ENCODE results near the gene SPNS3. TPM values are rescaled to one million over a fixed set of nuclear protein-coding genes. Genes with fewer than 3 reads are reported as not detected.

SPNS3 gene
- total RNA-seq, 1 experiment from 2014 or later = 0.37 TPM

- ChIA-PET POLR2A (interaction anchor here (0.7 kb wide), 1 partner anchor 97 kb away, joined by 3 read pairs; no protein-coding TSS in a partner anchor), CTCF (no interaction called here), RAD21 (ENCODE audit: low non-redundant PET in 1 of 2, low total read pairs in 2 of 2, uncharacterized antibody in 2 of 2, unreplicated experiment in 2 of 2) (no interaction called here)
- BruUV-seq (replicated peaks) = no TSS peak
- Histone ChIP-seq H3K9me3 (ENCODE audit: control insufficient read depth in 1 of 2, insufficient read depth in 1 of 2, low read depth in 1 of 2, low read length in 2 of 2) (no peaks in the 10 kb centered on the region), H3K4me1 (ENCODE audit: control insufficient read depth in 1 of 2, insufficient read depth in 2 of 2, low read length in 2 of 2) (0 out of 4 replicates have a peak, but pooled peaks cover 0 to 5% of the 10 kb centered on the region in 2 experiments), H4K20me1 (ENCODE audit: insufficient read depth) (no peaks in the 10 kb centered on the region), H3K79me2 (ENCODE audit: insufficient read depth, low read length) (no peaks in the 10 kb centered on the region), H3K9ac (ENCODE audit: low read length) (no peak overlapping the region), H2AFZ (ENCODE audit: low read depth, low read length, poor library complexity, severe bottlenecking) (no peak overlapping the region), H3K36me3 (ENCODE audit: control insufficient read depth in 1 of 2, insufficient read depth in 2 of 2, low read length in 2 of 2) (no peaks in the 10 kb centered on the region), H3K9me2 (ENCODE audit: insufficient read depth) (no peaks in the 10 kb centered on the region), H3K4me2 (ENCODE audit: low read length) (no peak overlapping the region), H3K27me3 (ENCODE audit: insufficient read depth, low read length) (no peaks in the 10 kb centered on the region), H3K27ac (ENCODE audit: low read depth, low read length) (no peak overlapping the region), H3K4me3 (replicated peaks in 1 of 2; ENCODE audit: low read depth in 1 of 2, low read length in 2 of 2) (no peak overlapping the region)
- intact Hi-C loops (cut with micrococcal nuclease) = no loop called here
- TF ChIP-seq CEBPB (IDR thresholded peaks at IDR 0.05; ENCODE audit: low read depth) (no peak), TCF7L2 (IDR thresholded peaks at IDR 0.05; ENCODE audit: borderline replicate concordance, extremely low read depth, insufficient read depth, insufficient read length) (no peak), POLR2AphosphoS5 (IDR thresholded peaks at IDR 0.05; ENCODE audit: low read depth, low read length) (no peak), ZFX (IDR thresholded peaks at IDR 0.05) (no peak), FOSL1 (IDR thresholded peaks at IDR 0.05; ENCODE audit: low read depth) (no peak), CBX3 (IDR thresholded peaks at IDR 0.05; ENCODE audit: low read depth) (no peak), RAD21 (IDR thresholded peaks at IDR 0.05; ENCODE audit: low read depth) (no peak), ZNF274 (IDR thresholded peaks at IDR 0.05; ENCODE audit: low read depth, low read length) (no peak), EGR1 (IDR thresholded peaks at IDR 0.05; ENCODE audit: low read depth) (no peak), SP1 (IDR thresholded peaks at IDR 0.05; ENCODE audit: low read depth) (no peak), EZH2phosphoT487 (IDR thresholded peaks at IDR 0.05; ENCODE audit: borderline replicate concordance) (no peak), EZH2 (IDR thresholded peaks at IDR 0.05) (no peak), POLR2A (IDR thresholded peaks at IDR 0.05; ENCODE audit: borderline replicate concordance, extremely low read depth, insufficient read depth, insufficient read length) (no peak), JUND (IDR thresholded peaks at IDR 0.05) (no peak), SIN3A (IDR thresholded peaks at IDR 0.05; ENCODE audit: low read depth) (no peak), MAX (IDR thresholded peaks at IDR 0.05) (no peak; the same call in 1 of the 2 replicates)
- TF ChIP-seq, protein P1, sequence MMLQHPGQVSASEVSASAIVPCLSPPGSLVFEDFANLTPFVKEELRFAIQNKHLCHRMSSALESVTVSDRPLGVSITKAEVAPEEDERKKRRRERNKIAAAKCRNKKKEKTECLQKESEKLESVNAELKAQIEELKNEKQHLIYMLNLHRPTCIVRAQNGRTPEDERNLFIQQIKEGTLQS (IDR thresholded peaks at IDR 0.05) = no peak
- TF ChIP-seq, protein P2, sequence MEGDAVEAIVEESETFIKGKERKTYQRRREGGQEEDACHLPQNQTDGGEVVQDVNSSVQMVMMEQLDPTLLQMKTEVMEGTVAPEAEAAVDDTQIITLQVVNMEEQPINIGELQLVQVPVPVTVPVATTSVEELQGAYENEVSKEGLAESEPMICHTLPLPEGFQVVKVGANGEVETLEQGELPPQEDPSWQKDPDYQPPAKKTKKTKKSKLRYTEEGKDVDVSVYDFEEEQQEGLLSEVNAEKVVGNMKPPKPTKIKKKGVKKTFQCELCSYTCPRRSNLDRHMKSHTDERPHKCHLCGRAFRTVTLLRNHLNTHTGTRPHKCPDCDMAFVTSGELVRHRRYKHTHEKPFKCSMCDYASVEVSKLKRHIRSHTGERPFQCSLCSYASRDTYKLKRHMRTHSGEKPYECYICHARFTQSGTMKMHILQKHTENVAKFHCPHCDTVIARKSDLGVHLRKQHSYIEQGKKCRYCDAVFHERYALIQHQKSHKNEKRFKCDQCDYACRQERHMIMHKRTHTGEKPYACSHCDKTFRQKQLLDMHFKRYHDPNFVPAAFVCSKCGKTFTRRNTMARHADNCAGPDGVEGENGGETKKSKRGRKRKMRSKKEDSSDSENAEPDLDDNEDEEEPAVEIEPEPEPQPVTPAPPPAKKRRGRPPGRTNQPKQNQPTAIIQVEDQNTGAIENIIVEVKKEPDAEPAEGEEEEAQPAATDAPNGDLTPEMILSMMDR (IDR thresholded peaks at IDR 0.05 in 2 of 3, conservative IDR thresholded peaks at IDR 0.05 in 1 of 3; ENCODE audit: borderline replicate concordance in 1 of 3, insufficient read depth in 1 of 3, low read depth in 2 of 3, low read length in 2 of 3) = no peak
- TF ChIP-seq, protein P3, sequence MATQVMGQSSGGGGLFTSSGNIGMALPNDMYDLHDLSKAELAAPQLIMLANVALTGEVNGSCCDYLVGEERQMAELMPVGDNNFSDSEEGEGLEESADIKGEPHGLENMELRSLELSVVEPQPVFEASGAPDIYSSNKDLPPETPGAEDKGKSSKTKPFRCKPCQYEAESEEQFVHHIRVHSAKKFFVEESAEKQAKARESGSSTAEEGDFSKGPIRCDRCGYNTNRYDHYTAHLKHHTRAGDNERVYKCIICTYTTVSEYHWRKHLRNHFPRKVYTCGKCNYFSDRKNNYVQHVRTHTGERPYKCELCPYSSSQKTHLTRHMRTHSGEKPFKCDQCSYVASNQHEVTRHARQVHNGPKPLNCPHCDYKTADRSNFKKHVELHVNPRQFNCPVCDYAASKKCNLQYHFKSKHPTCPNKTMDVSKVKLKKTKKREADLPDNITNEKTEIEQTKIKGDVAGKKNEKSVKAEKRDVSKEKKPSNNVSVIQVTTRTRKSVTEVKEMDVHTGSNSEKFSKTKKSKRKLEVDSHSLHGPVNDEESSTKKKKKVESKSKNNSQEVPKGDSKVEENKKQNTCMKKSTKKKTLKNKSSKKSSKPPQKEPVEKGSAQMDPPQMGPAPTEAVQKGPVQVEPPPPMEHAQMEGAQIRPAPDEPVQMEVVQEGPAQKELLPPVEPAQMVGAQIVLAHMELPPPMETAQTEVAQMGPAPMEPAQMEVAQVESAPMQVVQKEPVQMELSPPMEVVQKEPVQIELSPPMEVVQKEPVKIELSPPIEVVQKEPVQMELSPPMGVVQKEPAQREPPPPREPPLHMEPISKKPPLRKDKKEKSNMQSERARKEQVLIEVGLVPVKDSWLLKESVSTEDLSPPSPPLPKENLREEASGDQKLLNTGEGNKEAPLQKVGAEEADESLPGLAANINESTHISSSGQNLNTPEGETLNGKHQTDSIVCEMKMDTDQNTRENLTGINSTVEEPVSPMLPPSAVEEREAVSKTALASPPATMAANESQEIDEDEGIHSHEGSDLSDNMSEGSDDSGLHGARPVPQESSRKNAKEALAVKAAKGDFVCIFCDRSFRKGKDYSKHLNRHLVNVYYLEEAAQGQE (IDR thresholded peaks at IDR 0.05; ENCODE audit: low read depth) = no peak
- ATAC-seq (peak; percentile 34; the same call in 1 of the 2 replicates), DNase-seq (ENCODE audit: low read depth, low spot score) (no peak)
Measured at GRCh38 chr17:4520894-4521600, 87.3 kb downstream of the SPNS3 start.

All from HCT116 (cell line).